ENCODE results near the gene RIPOR3. TPM values are rescaled to one million over a fixed set of nuclear protein-coding genes. Genes with fewer than 3 reads are reported as not detected.

The RIPOR3 gene
- polyA plus RNA-seq, 1 donor from 2014 or later: not detected

DNA sequence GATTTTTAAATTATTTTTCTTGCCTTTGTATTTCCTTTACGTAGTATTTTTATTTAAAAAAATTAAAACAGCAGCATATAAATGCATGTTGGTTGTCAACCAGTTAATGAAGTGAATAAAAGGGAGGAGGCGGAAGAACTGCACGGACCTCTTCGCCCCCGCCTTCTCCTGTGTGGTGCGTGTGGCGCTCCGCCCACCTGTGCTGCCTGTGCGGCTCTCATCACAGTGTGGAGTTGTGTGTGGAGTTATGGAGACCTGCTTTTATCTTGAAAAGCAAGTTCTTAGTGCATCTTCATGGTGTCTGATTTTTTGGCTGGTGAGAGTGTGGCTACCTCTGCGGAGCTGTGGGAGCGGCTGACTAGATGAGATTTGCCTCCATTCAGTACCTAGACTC is 122.8 kb downstream of the RIPOR3 start:
- no peaks in the 10 kb centered on the region for H4K20me1 ChIP-seq (ENCODE audit: insufficient read depth)
- H3K79me2 ChIP-seq (replicated peaks; ENCODE audit: insufficient read depth, low read length): no peaks in the 10 kb centered on the region

DNA sequence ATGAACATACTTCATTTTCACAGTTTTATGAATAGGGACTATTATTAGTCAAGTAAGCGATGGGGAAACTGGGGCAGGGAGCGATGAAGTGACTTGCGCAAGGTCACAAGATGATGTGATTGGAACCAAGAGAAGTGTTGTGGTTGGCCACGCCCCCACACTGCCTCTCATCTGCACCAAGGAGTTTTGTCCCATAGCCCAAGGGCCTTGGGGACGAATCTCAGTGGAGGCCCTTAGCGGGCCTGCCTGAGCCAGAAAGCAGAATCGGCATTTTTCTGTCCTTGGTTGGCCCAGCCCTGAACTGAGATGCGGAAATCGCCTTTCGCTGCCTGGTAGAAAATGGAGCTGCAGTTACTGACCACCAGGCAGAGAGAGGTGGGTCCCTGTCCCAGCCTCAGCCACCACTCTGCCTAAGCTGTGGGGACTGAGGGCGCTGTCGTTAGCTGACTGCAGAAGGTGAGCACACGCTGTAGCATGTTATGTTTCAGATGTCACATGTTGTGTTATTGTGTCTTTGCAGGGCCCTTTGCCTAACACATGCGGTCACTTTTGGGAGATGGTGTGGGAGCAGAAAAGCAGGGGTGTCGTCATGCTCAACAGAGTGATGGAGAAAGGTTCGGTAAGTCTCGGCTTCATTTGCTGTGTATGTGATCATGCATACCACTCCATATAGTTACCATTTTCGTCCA is 123.3 kb downstream of the RIPOR3 start:
- H3K9me2 ChIP-seq (ENCODE audit: insufficient read depth, low read length): no peaks in the 10 kb centered on the region
- TF ChIP-seq, protein P1, sequence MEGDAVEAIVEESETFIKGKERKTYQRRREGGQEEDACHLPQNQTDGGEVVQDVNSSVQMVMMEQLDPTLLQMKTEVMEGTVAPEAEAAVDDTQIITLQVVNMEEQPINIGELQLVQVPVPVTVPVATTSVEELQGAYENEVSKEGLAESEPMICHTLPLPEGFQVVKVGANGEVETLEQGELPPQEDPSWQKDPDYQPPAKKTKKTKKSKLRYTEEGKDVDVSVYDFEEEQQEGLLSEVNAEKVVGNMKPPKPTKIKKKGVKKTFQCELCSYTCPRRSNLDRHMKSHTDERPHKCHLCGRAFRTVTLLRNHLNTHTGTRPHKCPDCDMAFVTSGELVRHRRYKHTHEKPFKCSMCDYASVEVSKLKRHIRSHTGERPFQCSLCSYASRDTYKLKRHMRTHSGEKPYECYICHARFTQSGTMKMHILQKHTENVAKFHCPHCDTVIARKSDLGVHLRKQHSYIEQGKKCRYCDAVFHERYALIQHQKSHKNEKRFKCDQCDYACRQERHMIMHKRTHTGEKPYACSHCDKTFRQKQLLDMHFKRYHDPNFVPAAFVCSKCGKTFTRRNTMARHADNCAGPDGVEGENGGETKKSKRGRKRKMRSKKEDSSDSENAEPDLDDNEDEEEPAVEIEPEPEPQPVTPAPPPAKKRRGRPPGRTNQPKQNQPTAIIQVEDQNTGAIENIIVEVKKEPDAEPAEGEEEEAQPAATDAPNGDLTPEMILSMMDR (IDR thresholded peaks at IDR 0.05; ENCODE audit: poor library complexity, severe bottlenecking): no peak
- TF ChIP-seq TAF1 (IDR thresholded peaks at IDR 0.05; ENCODE audit: low read depth) (no peak), MXI1 (conservative IDR thresholded peaks at IDR 0.05; ENCODE audit: poor library complexity, severe bottlenecking) (no peak), EZH2 (IDR thresholded peaks at IDR 0.05; ENCODE audit: borderline replicate concordance, insufficient read depth, low read length, poor library complexity, severe bottlenecking) (no peak), SMC3 (conservative IDR thresholded peaks at IDR 0.05; ENCODE audit: poor library complexity) (no peak), EP300 (conservative IDR thresholded peaks at IDR 0.05; ENCODE audit: poor library complexity, severe bottlenecking) (no peak)
- no peaks in the 10 kb centered on the region for H4K20me1 ChIP-seq (ENCODE audit: insufficient read depth)
- no peak overlapping the region for H2AFZ ChIP-seq (ENCODE audit: low read depth, low read length)
- H3K27ac ChIP-seq (ENCODE audit: low read length): no peak overlapping the region
- H3K27me3 ChIP-seq (ENCODE audit: insufficient read depth, low read depth, low read length): no peaks in the 10 kb centered on the region
- no peak overlapping the region for H3K4me2 ChIP-seq (ENCODE audit: low read length)
- H3K9ac ChIP-seq (ENCODE audit: low read length): no peak overlapping the region
- no peak overlapping the region for H3K4me3 ChIP-seq (ENCODE audit: low read length)
- H3K36me3 ChIP-seq (ENCODE audit: insufficient read depth, low read length): peaks cover 8% of the 10 kb centered on the region
- H3K79me2 ChIP-seq (replicated peaks; ENCODE audit: insufficient read depth, low read length): no peaks in the 10 kb centered on the region
- no peaks in the 10 kb centered on the region for H3F3A ChIP-seq (ENCODE audit: insufficient read depth, low read length, poor library complexity, severe bottlenecking)
- H3K9me3 ChIP-seq (ENCODE audit: low read length): no peaks in the 10 kb centered on the region

More for the DNA sequence above, 122.8 kb downstream of the RIPOR3 start:
- Histone ChIP-seq H3K4me3 (ENCODE audit: low read length) (no peak overlapping the region), H3K36me3 (ENCODE audit: insufficient read depth, low read length) (peaks cover 5% of the 10 kb centered on the region), H3K4me2 (ENCODE audit: low read length) (no peak overlapping the region), H3F3A (ENCODE audit: insufficient read depth, low read length, poor library complexity, severe bottlenecking) (no peaks in the 10 kb centered on the region), H3K27ac (ENCODE audit: low read length) (no peak overlapping the region), H3K27me3 (ENCODE audit: insufficient read depth, low read depth, low read length) (no peaks in the 10 kb centered on the region), H3K9me3 (ENCODE audit: low read length) (no peaks in the 10 kb centered on the region), H2AFZ (ENCODE audit: low read depth, low read length) (no peak overlapping the region), H3K9ac (ENCODE audit: low read length) (no peak overlapping the region), H3K9me2 (ENCODE audit: insufficient read depth, low read length) (no peaks in the 10 kb centered on the region)
- TF ChIP-seq SMC3 (conservative IDR thresholded peaks at IDR 0.05; ENCODE audit: poor library complexity): no peak
- no peak for TF ChIP-seq EP300 (conservative IDR thresholded peaks at IDR 0.05; ENCODE audit: poor library complexity, severe bottlenecking)

DNA sequence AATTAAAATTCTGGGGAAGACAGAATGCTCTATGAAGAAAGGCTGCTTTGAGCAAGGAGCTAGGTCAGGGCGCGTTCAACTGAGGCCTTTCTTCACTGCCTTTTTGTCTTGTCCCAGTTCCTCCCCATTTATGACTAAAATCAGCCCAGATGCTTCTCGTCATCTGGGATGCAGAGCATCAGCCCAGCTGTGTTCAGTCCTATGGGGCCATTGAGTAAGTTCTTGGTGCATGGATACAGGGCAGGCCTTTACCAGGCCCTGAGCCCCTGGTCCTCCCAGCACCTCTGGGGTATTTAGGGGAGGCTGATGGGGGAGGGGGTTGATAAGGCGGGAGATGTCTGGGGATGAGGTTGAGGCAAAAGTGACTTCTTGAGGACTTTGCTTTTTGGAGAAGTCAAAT is 125.5 kb downstream of the RIPOR3 start:
- H4K20me1 ChIP-seq (ENCODE audit: insufficient read depth): no peaks in the 10 kb centered on the region
- no peak overlapping the region for H3K27ac ChIP-seq (ENCODE audit: low read length)
- H3K9ac ChIP-seq (ENCODE audit: low read length): no peak overlapping the region
- no peaks in the 10 kb centered on the region for H3K79me2 ChIP-seq (replicated peaks; ENCODE audit: insufficient read depth, low read length)
- no peaks in the 10 kb centered on the region for H3K27me3 ChIP-seq (ENCODE audit: insufficient read depth, low read depth, low read length)
- no peak for TF ChIP-seq EZH2 (IDR thresholded peaks at IDR 0.05; ENCODE audit: borderline replicate concordance, insufficient read depth, low read length, poor library complexity, severe bottlenecking)
- no peak for TF ChIP-seq RAD21 (conservative IDR thresholded peaks at IDR 0.05)
- TF ChIP-seq POLR2AphosphoS5 (IDR thresholded peaks at IDR 0.05): no peak
- TF ChIP-seq MXI1 (conservative IDR thresholded peaks at IDR 0.05; ENCODE audit: poor library complexity, severe bottlenecking): no peak
- no peak for TF ChIP-seq EP300 (conservative IDR thresholded peaks at IDR 0.05; ENCODE audit: poor library complexity, severe bottlenecking)
- TF ChIP-seq, protein P2, sequence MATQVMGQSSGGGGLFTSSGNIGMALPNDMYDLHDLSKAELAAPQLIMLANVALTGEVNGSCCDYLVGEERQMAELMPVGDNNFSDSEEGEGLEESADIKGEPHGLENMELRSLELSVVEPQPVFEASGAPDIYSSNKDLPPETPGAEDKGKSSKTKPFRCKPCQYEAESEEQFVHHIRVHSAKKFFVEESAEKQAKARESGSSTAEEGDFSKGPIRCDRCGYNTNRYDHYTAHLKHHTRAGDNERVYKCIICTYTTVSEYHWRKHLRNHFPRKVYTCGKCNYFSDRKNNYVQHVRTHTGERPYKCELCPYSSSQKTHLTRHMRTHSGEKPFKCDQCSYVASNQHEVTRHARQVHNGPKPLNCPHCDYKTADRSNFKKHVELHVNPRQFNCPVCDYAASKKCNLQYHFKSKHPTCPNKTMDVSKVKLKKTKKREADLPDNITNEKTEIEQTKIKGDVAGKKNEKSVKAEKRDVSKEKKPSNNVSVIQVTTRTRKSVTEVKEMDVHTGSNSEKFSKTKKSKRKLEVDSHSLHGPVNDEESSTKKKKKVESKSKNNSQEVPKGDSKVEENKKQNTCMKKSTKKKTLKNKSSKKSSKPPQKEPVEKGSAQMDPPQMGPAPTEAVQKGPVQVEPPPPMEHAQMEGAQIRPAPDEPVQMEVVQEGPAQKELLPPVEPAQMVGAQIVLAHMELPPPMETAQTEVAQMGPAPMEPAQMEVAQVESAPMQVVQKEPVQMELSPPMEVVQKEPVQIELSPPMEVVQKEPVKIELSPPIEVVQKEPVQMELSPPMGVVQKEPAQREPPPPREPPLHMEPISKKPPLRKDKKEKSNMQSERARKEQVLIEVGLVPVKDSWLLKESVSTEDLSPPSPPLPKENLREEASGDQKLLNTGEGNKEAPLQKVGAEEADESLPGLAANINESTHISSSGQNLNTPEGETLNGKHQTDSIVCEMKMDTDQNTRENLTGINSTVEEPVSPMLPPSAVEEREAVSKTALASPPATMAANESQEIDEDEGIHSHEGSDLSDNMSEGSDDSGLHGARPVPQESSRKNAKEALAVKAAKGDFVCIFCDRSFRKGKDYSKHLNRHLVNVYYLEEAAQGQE (IDR thresholded peaks at IDR 0.05; ENCODE audit: borderline replicate concordance): no peak
- TF ChIP-seq, protein P1 (IDR thresholded peaks at IDR 0.05; ENCODE audit: poor library complexity, severe bottlenecking): no peak
- no peak for TF ChIP-seq TAF1 (IDR thresholded peaks at IDR 0.05; ENCODE audit: low read depth)
- no peak for TF ChIP-seq SMC3 (conservative IDR thresholded peaks at IDR 0.05; ENCODE audit: poor library complexity)
- no peak overlapping the region for H2AFZ ChIP-seq (ENCODE audit: low read depth, low read length)
- H3K9me3 ChIP-seq (ENCODE audit: low read length): no peaks in the 10 kb centered on the region
- H3K4me2 ChIP-seq (ENCODE audit: low read length): no peak overlapping the region
- peaks cover 11% of the 10 kb centered on the region for H3K36me3 ChIP-seq (ENCODE audit: insufficient read depth, low read length)
- peaks cover 5% of the 10 kb centered on the region for H3F3A ChIP-seq (ENCODE audit: insufficient read depth, low read length, poor library complexity, severe bottlenecking)
- H3K4me3 ChIP-seq (ENCODE audit: low read length): no peak overlapping the region
- no peaks in the 10 kb centered on the region for H3K9me2 ChIP-seq (ENCODE audit: insufficient read depth, low read length)
